Astrocyte (in vitro differentiated cells and primary cell): ENCODE measurements around the gene EXOC6B. TPM values are rescaled to one million over a fixed set of nuclear protein-coding genes. Genes with fewer than 3 reads are reported as not detected.

Source experiments
- DNase-seq: peaks from one replicate; pipeline ENCODE4 v3.0.0-alpha.2; 2010; ENCODE audit warnings: low read depth
- FAIRE-seq: peaks from 2 replicates; lab custom pipeline; 2011; peaks lifted over from hg19 to GRCh38; lab: Jason Lieb, UNC
- H2AFZ ChIP-seq: 2 replicates; pipeline ENCODE4 v1.6.0; 2012; ENCODE audit warnings: low read depth, low read length, inconsistent platforms
- H3K27ac ChIP-seq: 2 replicates; pipeline ENCODE4 v1.5.1; 2011; ENCODE audit warnings: low read depth, low read length, inconsistent platforms
- H3K27me3 ChIP-seq: 2 replicates; pipeline ENCODE4 v1.6.0; 2011; ENCODE audit warnings: low read length, inconsistent platforms; ENCODE audit not compliant: insufficient read depth
- H3K36me3 ChIP-seq: 2 replicates; pipeline ENCODE4 v1.5.1; 2011; ENCODE audit warnings: low read length, inconsistent platforms; ENCODE audit not compliant: insufficient read depth
- H3K4me1 ChIP-seq: 2 replicates; pipeline ENCODE4 v1.5.1; 2011; ENCODE audit warnings: low read length, inconsistent platforms; ENCODE audit not compliant: insufficient read depth
- H3K4me2 ChIP-seq: 2 replicates; pipeline ENCODE4 v1.6.0; 2012; ENCODE audit warnings: low read length, inconsistent platforms
- H3K4me3 ChIP-seq: 2 replicates; pipeline ENCODE4 v1.5.1; 2011; ENCODE audit warnings: low read depth, mild to moderate bottlenecking, low read length, inconsistent platforms; ENCODE audit not compliant: insufficient read depth
- H3K79me2 ChIP-seq: 2 replicates; pipeline ENCODE4 v1.6.0; 2012; ENCODE audit warnings: mild to moderate bottlenecking, low read length, inconsistent platforms; ENCODE audit not compliant: insufficient read depth
- H3K9ac ChIP-seq: 2 replicates; pipeline ENCODE4 v1.6.0; 2012; ENCODE audit warnings: mild to moderate bottlenecking, low read length, inconsistent platforms
- H3K9me3 ChIP-seq: 2 replicates; pipeline ENCODE4 v1.5.1; 2012; ENCODE audit warnings: low read depth, mild to moderate bottlenecking, low read length, inconsistent platforms; ENCODE audit not compliant: insufficient read depth
- H4K20me1 ChIP-seq: 2 replicates; pipeline ENCODE4 v1.6.0; 2012; ENCODE audit warnings: low read length, inconsistent platforms; ENCODE audit not compliant: insufficient read depth
- H3K27ac Mint-ChIP-seq: one replicate; pipeline ENCODE4 v1.8.0; 2021; ENCODE audit warnings: mild to moderate bottlenecking, mixed read lengths; ENCODE audit not compliant: unreplicated experiment
- H3K27me3 Mint-ChIP-seq: one replicate; pipeline ENCODE4 v1.8.0; 2021; ENCODE audit warnings: low read depth, mixed read lengths; ENCODE audit not compliant: unreplicated experiment
- H3K36me3 Mint-ChIP-seq: one replicate; pipeline ENCODE4 v1.8.0; 2021; ENCODE audit warnings: low read depth, mixed read lengths; ENCODE audit not compliant: unreplicated experiment
- H3K4me1 Mint-ChIP-seq: one replicate; pipeline ENCODE4 v1.8.0; 2021; ENCODE audit warnings: low read depth, mixed read lengths; ENCODE audit not compliant: unreplicated experiment
- H3K4me3 Mint-ChIP-seq: one replicate; pipeline ENCODE4 v1.8.0; 2021; ENCODE audit warnings: mild to moderate bottlenecking, moderate library complexity, mixed read lengths; ENCODE audit not compliant: unreplicated experiment
- H3K9me3 Mint-ChIP-seq: one replicate; pipeline ENCODE4 v1.8.0; 2021; ENCODE audit warnings: mild to moderate bottlenecking, mixed read lengths; ENCODE audit not compliant: unreplicated experiment
- CTCF ChIP-seq: IDR thresholded peaks from 2 replicates; pipeline ENCODE4 v1.5.1; 2011; ENCODE audit warnings: low read depth, mild to moderate bottlenecking, inconsistent platforms, low read length, moderate library complexity; ENCODE audit not compliant: insufficient read depth
- EZH2 ChIP-seq: IDR thresholded peaks from 2 replicates; pipeline ENCODE4 v1.6.1; 2012; ENCODE audit warnings: mild to moderate bottlenecking, low read length, inconsistent platforms; ENCODE audit not compliant: insufficient read depth
- total RNA-seq: library from RNA; stranded (reverse); gene quantifications from 2 replicates; pipeline ENCODE4 v1.2.1, GENCODE V29; 2021

EXOC6B gene
- total RNA-seq, 1 donor from 2014 or later = 31.8 TPM

- H3K4me3 Mint-ChIP-seq = no peak overlapping the region
- DNase-seq = no peak
- Histone ChIP-seq H3K27ac (no peak overlapping the region), H3K27me3 (peaks cover 3% of the 10 kb centered on the region), H4K20me1 (no peaks in the 10 kb centered on the region), H3K4me3 (no peak overlapping the region), H3K79me2 (no peaks in the 10 kb centered on the region), H3K4me1 (no peaks in the 10 kb centered on the region), H3K4me2 (no peak overlapping the region), H3K9ac (no peak overlapping the region), H2AFZ (no peak overlapping the region), H3K9me3 (no peaks in the 10 kb centered on the region), H3K36me3 (no peaks in the 10 kb centered on the region)
- no peak overlapping the region for H3K27ac Mint-ChIP-seq
- no peak for TF ChIP-seq CTCF
- TF ChIP-seq EZH2 = no peak
- H3K9me3 Mint-ChIP-seq = peaks cover 2% of the 10 kb centered on the region
- no peaks in the 10 kb centered on the region for H3K36me3 Mint-ChIP-seq
- peaks cover 58% of the 10 kb centered on the region for H3K27me3 Mint-ChIP-seq
- no peak for FAIRE-seq
- H3K4me1 Mint-ChIP-seq = peaks cover 3% of the 10 kb centered on the region
Measured at GRCh38 chr2:72132981-72133720, 692.7 kb downstream of the EXOC6B start.

- TF ChIP-seq EZH2 = no peak
- TF ChIP-seq CTCF = no peak
- Mint-ChIP-seq H3K9me3 (peaks cover 2% of the 10 kb centered on the region), H3K4me1 (peaks cover 3% of the 10 kb centered on the region), H3K27ac (no peak overlapping the region), H3K4me3 (no peak overlapping the region), H3K36me3 (no peaks in the 10 kb centered on the region), H3K27me3 (peaks cover 56% of the 10 kb centered on the region)
- Histone ChIP-seq H3K9me3 (no peaks in the 10 kb centered on the region), H2AFZ (no peak overlapping the region), H3K27ac (no peak overlapping the region), H3K4me1 (no peaks in the 10 kb centered on the region), H3K9ac (no peak overlapping the region), H3K4me2 (no peak overlapping the region), H3K36me3 (no peaks in the 10 kb centered on the region), H3K27me3 (peaks cover 3% of the 10 kb centered on the region), H3K79me2 (no peaks in the 10 kb centered on the region), H4K20me1 (no peaks in the 10 kb centered on the region), H3K4me3 (no peak overlapping the region)
- DNase-seq (no peak), FAIRE-seq (no peak)
Measured at GRCh38 chr2:72131916-72132841, 693.7 kb downstream of the EXOC6B start.
